Measurements from ENCODE around the gene SENP5. TPM values are rescaled to one million over a fixed set of nuclear protein-coding genes. Genes with fewer than 3 reads are reported as not detected.
"Not testable (repeated sequence)": the region's sequence is repeated elsewhere in the genome, so short reads cannot be mapped to it uniquely, and the experiment has no call there.

SENP5 gene, protein sequence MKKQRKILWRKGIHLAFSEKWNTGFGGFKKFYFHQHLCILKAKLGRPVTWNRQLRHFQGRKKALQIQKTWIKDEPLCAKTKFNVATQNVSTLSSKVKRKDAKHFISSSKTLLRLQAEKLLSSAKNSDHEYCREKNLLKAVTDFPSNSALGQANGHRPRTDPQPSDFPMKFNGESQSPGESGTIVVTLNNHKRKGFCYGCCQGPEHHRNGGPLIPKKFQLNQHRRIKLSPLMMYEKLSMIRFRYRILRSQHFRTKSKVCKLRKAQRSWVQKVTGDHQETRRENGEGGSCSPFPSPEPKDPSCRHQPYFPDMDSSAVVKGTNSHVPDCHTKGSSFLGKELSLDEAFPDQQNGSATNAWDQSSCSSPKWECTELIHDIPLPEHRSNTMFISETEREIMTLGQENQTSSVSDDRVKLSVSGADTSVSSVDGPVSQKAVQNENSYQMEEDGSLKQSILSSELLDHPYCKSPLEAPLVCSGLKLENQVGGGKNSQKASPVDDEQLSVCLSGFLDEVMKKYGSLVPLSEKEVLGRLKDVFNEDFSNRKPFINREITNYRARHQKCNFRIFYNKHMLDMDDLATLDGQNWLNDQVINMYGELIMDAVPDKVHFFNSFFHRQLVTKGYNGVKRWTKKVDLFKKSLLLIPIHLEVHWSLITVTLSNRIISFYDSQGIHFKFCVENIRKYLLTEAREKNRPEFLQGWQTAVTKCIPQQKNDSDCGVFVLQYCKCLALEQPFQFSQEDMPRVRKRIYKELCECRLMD
- 10 to 100 TPM; 20.1 to 32.0 (median 20.9) TPM for polyA plus RNA-seq (ENCODE audit: insufficient read length in 4 of 4)

DNA sequence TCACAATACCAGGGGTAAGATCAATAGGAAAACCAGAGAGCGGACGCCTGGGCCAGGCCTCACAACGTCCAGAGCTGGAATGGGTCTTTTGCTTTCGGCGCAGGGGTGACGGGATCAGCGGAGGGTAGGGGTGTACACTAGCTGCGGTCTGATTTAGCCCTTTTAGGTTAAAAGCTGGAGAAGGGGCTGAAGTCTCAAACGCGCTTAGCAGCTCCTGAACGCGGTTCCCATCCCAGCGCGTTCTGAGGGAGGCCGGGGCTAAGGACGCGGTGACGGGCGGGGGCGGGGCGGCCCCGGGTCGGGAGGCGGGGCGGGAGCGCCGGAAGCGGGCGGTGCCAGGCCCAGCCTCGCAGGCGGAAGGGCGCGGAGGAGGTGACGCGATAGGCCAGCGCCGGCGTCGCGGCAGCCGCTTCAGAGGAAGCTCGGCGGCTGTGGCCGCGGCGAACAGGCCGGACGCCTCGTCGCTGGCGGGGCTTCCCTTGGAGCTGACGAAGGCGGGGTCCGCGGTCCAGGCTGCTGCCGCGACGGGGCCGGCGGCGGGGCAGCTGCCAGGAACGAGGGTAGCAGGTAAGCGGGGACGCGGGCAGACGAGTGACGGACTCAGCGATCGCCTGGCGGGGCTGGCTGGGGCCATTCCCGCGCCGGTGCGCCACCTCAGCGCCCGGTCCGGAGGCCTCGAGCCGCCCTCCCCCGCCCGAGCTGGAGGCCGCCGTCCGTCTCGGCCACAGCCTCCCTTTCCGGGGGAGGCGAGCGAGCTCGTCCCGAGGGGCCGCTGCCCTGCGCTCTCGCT is at the start of gene SENP5:
TSS of gene SENP5 (plus strand) at position 414 of the 790 bp plus-strand sequence. CDS start 17,262 bp downstream, outside the sequence.
- peak; percentile 68 to 84 (median 84) for DNase-seq (ENCODE audit: low read depth in 4 of 4, low spot score in 3 of 4)

DNA sequence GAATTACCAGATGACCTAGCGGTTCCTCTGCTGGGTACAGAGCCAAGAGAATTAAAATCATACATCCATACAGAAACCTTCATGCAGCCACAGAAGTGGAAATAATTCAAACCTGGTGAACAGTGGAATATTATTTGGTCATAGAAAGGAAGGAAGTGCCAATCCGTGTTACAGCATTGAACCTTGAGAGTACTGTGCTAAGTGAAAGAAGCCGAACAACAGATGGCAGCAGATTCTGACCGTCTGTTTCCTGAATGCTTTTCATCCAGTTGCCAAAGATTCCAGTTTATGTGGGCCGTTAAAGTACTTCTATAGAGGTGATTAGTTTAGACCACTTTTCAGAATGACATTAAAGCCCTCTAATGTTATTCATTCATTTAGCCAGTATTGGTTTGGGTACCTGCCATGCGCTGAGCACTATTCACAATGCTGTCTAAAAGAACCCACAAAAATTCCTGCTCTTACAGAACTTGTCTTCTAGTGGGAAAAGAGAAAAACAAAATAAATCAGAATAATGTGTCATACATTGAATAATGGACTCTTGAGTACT is 45.8 kb upstream of the SENP5 start:
- no peak for DNase-seq (ENCODE audit: low read depth in 4 of 4, low spot score in 3 of 4)

DNA sequence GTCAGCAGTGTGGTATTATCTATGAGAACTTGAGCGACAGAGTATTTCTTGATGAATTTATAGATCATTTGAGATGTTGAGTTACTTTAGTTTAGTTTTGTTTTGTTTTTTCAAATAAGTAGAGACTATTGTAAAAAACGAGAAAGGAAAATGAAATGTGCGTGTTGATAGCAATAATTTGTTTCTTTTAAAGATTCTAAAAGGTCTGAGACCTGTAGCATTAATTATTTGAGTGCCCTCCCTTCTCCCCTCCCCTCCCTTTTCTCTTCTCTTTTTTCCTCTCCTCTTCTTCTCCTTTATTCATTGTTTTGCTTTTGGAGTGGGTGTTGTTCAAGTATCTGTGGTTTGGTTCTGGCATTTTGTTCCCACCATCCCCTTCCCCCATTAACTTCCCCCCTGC is 38.1 kb upstream of the SENP5 start:
- DNase-seq (ENCODE audit: low read depth in 4 of 4, low spot score in 3 of 4) = not testable (repeated sequence)

DNA sequence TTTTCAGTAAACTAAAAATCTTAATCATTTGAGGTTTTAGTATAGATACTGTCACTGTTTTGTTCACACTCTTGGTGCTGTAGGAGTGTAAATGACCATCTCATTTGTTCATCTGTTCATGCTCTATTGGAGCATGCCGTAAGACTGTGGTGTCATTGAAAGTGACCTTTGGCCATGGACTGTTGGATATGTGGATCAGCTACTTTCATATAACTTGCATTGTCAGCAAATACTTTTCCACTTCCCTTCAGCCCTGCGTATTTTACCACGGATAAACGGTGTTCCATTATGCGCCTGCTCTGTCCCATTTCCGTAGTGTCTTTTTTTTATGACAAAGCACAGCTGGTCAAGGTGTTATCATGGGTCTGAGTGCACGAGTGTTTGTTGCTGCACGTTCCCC is 32.6 kb upstream of the SENP5 start:
- peak in 3 of 4 donors; percentile 22 to 51 (median 35) for DNase-seq (ENCODE audit: low read depth in 4 of 4, low spot score in 3 of 4)

DNA sequence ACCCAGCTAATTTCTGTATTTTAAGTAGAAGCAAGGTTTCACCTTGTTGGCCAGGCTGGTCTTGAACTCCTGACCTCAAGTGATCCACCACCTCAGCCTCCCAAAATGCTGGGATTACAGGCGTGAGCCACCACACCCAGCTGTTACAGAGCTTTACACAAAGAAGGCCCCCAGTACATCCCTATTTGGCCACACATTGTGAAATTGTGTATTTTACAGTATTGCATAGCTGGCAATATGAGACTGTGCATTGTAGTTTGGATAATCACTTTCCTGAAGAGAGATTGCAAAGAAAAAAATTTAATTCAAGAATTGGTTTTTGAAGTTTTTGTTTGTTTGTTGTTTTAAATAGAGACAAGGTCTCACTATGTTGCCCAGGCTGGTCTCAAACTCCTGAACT is 31.1 kb upstream of the SENP5 start:
- DNase-seq (ENCODE audit: low read depth in 4 of 4, low spot score in 3 of 4) = not testable (repeated sequence)

DNA sequence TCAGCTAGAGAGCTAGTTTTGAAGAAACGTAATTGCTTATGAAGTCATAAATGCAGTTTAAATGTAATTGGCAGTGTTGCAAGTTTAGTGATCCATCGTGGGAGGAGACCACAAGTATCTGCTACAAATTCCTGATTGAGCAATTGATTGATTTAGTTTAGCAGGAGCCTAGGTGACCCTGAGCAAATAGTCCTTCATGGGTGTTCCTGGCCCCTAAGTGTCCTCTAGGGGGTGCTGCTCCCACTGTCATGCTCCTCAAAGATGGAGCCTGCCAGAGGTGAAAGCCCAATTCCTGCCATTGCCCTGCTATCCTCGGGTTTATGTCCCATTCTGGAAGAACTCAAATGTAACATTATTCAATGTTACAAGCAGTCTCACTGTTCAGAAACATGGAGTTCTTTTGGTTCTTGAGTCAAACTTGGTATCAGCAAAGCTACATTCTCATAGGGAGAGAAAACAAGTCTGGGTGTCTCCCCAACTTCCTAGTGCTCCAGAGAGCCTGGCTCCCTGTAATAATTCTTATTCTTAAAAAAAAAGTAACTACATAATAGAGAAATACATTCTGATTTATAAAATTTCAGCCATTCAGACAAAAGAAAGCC is 29.8 kb upstream of the SENP5 start:
- DNase-seq (ENCODE audit: low read depth in 4 of 4, low spot score in 3 of 4) = no peak

DNA sequence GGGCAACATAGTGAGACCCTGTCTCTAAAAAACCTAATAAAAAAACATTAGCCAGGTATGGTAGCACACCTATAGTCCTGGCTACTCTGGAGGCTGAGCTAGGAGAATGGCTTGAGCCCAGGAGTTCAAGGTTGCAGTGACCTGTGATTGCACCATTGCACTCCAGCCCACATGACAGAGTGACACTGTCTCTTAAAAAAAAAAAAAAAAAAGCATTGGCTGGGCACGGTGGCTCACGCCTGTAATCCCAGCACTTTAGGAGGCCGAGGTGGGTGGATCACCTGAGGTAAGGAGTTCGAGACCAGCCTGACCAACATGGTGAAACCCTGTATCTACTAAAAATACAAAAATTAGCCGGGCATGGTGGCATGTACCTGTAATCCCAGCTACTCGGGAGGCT is 28.4 kb upstream of the SENP5 start:
- DNase-seq (ENCODE audit: low read depth in 4 of 4, low spot score in 3 of 4) = not testable (repeated sequence)

DNA sequence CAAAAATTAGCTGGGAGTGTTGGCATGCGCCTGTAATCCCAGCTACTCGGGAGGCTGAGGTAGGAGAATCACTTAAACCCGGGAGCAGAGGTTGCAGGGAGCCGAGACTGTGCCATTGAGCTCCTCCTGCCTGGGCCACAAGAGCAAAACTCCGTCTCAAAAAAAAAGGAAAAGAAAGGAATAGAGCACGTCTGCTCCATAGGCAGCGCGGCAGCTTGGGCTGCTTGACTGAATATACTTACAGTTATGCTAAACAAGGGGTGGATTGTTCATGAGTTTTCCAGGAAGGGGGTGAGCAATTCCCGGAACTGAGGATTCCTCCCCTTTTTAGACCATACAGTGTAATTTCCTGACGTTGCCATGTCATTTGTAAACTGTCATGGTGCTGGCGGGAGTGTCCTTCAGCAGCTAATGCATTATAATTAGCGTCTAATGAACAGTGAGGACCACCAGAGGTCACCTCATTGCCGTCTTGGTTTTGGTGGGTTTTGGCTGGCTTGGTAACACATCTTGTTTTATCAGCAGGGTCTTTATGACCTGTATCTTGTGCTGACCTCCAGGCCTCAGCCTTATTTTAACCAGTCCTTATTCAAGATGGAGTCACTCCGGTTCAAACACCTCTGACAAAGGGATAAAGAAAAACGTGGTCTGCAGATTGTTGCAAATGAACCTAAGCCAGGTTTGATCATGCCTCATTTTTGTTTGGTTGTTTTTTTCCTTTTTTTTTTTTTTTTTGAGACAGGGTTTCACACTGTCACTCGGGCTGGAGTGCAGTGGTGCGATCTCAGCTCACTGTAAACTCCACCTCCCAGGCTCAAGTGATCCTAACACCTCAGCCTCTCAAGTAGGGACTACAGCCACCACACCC is 24.9 kb upstream of the SENP5 start:
- no peak for DNase-seq (ENCODE audit: low read depth in 4 of 4, low spot score in 3 of 4)

DNA sequence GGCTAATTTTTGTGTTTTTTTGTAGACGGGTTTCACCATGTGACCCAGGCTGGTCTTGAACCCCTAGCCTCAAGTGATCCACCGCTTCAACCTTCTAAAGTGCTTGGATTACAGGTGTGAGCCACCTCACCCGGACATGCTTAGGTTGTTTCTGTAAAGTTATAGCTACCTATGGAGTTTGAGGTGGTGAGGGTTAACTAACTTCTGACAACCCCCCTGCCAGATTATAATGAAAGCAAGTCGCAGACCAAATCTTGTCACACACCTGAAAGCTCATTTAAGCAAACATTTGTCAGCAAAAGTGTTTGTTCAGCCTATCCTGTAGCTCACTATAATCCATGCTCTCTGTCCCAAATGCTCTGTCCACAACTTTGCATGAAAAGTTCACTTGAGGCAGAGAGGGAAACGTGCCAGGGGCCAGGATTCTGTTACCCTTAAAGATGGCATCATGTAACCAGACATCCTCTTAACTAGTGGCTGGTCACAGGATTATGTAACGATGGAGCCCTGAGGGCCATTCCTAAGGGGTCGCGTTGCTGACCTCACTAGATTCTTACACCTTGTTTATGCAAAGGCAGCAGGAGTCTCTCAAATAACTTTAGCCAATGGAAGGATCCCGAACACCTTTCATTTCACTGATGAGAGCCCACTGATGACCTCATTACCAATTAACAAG is 24.1 kb upstream of the SENP5 start:
- no peak for DNase-seq (ENCODE audit: low read depth in 4 of 4, low spot score in 3 of 4)

DNA sequence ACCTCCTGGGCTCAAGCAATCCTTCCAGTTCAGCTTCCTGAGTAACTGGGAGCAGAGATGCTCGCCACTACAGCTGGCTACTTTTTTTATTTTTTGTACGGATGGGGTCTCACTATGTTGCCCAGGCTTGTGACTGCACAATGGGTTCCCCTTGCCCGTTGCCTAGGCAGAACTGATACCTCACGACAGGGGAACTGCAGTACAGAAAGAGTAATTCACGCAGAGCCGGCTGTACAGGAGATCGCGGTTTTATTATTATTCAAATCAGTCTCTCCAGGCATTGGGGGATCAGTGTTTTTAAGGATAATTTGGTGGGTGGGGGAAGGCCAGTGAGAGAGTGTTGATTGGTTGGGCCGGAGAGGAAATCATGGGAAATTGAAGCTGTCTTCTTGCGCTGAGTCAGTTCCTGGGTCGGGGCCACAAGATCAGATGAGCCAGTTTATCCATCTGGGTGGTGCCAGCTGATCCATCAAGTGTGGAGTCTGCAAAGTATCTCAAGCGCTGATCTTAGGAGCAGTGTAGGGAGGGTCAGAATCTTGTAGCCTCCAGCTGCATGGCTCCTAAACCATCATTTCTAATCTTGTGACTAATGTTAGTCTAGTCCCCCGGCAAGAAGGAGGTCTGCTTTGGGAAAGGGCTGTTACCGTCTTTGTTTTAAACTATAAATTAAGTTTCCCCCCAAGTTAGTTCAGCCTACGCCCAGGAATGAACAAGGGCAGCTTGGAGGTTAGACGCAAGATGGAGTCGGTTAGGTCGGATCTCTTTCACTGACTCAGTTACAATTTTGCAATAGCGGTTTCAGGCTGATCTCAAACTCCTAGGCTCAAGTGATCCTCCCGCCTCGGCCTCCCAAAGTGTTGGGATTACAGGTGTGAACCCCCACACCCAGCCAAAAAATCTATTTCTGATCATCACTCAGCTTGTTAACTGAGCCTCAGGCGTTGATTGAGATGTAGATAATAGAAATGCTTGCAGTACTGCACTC is 23.2 kb upstream of the SENP5 start:
- not testable (repeated sequence) for DNase-seq (ENCODE audit: low read depth in 4 of 4, low spot score in 3 of 4)

DNA sequence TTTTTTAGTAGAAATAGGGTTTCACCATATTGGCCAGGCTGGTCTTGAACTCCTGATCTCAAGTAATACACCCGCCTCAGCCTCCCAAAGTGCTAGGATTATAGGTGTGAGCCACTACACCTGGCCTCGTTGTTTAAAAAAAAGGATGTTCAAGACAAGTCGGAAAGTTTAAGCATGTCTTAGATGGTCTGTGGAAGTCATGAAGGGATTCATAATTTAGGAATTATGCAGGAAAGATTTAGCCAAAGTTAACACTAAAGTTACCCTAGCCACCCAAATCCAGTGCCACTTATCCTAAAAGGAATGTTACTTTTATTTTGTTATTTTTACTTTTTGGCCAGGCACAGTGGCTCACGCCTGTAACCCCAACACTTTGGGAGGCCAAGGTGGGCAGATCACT is 19.3 kb upstream of the SENP5 start:
- not testable (repeated sequence) for DNase-seq (ENCODE audit: low read depth in 4 of 4, low spot score in 3 of 4)

DNA sequence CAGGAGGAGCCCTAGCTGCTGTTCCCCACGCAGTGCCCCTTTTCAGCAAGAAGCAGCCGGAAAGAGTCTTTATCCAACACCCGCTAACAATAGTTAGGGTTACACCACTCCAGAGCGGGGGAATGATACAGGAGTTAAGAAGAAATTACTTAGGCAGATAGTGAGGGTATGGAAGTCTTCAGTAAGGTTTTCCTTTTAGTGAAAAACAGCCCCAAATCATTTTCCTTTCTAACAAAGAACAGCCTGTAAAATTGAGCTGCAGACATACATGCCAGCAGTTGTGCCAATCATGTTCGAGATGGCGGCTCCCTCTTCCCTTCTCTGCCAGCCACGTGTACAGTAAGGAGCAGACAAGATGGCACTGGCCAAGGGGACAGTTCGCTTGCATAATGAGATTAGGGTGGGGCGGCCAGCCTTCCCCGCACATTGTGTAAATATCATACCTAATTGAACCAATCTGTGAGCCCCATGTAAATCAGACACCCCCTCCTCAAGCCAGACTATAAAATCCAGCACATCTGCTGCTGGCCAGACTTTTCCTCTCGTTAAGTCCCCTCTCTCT is 18.5 kb upstream of the SENP5 start:
- no peak for DNase-seq (ENCODE audit: low read depth in 4 of 4, low spot score in 3 of 4)

DNA sequence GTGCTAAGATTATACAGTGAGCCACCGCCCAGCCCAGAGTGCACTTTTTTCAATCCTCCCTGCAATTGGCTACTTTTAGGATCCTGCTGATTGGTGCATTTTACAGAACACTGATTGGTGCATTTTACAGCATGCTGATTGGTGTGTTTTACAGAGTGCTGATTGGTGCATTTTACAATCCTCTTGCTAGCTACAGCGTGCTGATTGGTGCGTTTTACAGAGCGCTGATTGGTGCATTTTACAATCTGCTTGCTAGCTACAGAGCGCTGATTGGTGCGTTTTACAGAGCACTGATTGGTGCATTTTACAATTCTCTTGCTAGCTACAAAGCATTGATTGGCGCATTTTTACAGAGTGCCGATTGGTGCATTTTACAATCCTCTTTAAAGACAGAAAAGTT is 4.7 kb upstream of the SENP5 start:
- not testable (repeated sequence) for DNase-seq (ENCODE audit: low read depth in 4 of 4, low spot score in 3 of 4)

DNA sequence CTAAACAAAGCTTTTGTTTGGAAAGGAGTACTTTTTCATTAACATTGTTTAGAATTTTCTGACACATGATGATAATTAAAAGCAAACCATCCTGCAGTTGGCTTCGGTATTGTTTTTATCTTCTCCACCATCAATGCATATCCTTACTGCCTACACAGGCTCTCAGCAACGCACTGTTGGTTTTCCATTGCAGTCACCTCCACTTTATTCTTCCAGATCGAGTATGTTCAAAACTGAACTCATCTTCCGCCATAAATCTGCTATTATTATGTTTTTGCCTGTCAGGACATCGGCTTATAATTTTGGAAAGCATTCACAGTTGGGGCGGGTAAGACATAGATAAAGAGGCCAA is 589 bp upstream of the SENP5 start:
- no peak for DNase-seq (ENCODE audit: low read depth in 4 of 4, low spot score in 3 of 4)

DNA sequence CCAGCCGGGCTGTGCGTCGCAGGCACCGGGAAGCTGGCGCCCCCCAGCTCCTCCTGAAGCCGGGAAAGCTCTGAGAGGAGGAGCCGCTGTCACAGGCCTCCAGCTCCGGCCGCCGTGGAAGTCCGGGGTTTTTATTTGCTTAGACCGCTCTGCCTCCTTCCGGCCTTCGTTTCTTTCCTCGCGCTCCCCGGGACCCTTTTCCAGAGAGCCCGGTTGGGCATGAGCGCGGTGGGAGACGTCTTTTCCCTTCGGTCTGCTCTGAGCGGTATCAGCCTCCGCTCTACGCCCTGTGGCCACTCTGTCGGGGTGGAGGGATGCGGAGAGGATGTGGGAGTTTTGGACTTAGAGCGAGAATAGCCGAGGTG is 559 bp downstream of the SENP5 start:
- peak in 2 of 4 donors; percentile 8 to 10 for DNase-seq (ENCODE audit: low read depth in 4 of 4, low spot score in 3 of 4)

DNA sequence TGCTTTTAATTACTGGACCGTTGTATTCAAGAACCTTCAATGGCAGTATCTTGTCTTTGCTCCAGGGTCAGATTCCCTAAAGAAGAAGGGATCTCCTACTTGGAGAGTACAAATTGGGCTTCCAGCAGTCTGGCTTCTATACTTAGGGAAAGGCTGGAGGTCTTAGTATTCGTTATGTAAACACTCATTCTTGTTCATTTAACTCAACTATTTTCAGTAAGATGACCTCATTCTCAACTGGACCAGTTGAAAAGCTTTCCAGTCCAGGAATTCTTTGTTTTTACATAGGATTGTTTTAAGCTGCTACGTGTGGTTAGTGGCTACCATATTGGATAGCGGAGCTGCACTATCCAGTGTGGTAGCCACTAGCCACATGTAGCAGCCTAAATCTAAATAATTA is 4.6 kb downstream of the SENP5 start:
- DNase-seq (ENCODE audit: low read depth in 4 of 4, low spot score in 3 of 4) = no peak

DNA sequence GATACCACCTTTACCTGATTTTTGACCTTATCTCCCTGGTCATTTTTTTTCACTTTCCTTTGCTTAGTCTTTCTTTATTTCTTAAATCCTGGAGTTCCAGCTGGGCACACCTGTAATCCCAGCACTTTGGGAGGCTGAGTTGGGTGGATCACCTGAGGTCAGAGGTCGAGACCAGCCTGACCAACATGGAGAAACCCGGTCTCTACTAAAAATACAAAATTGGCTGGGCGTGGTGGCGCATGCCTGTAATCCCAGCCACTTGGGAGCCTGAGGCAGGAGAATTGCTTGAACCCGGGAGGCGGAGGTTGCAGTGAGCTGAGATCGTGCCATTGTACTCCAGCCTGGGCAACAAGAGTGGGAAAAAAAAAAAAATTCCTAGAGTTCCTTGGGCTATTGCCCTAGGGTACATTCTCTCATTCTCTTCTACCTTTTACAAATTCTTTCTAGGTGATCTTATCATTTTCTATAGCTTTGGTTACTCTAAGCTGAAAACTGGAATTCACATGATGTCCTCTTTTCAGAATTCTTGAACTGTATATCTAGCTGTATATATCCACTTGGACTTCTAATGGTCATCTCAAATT is 6.9 kb downstream of the SENP5 start:
- not testable (repeated sequence) for DNase-seq (ENCODE audit: low read depth in 4 of 4, low spot score in 3 of 4)

All from left renal pelvis (tissue), 4 donors.